GM21423 (cell line): ENCODE results near the gene LCN15.

Experiments used
- ATAC-seq: cut with Tn5 transposase; IDR thresholded peaks from one replicate; pipeline ENCODE4 v1.9.1; 2021; ENCODE audit warnings: mild to moderate bottlenecking, moderate library complexity; ENCODE audit not compliant: unreplicated experiment

Gene LCN15

GRCh38 chr9:136741883-136742571 lies 22.3 kb downstream of the LCN15 start:
- ATAC-seq, result no peak

GRCh38 chr9:136740971-136741882 lies 23.1 kb downstream of the LCN15 start:
- ATAC-seq, result no peak

- no peak for ATAC-seq
Measured at GRCh38 chr9:136740491-136740890, 23.8 kb downstream of the LCN15 start.

GRCh38 chr9:136740069-136740468 lies 24.2 kb downstream of the LCN15 start:
- ATAC-seq, result no peak

- ATAC-seq, result no peak
Measured at GRCh38 chr9:136739509-136739908, 24.8 kb downstream of the LCN15 start.

GRCh38 chr9:136738960-136739359 lies 25.4 kb downstream of the LCN15 start:
- ATAC-seq, result no peak

GRCh38 chr9:136735812-136736480 lies 28.4 kb downstream of the LCN15 start:
- no peak for ATAC-seq

GRCh38 chr9:136734837-136735496 lies 29.4 kb downstream of the LCN15 start:
- no peak for ATAC-seq

- ATAC-seq, result no peak
Measured at GRCh38 chr9:136733611-136734010, 30.7 kb downstream of the LCN15 start.

- no peak for ATAC-seq
Measured at GRCh38 chr9:136732444-136733178, 31.7 kb downstream of the LCN15 start.

GRCh38 chr9:136729926-136730325 lies 34.4 kb downstream of the LCN15 start:
- no peak for ATAC-seq

- no peak for ATAC-seq
Measured at GRCh38 chr9:136729144-136729543, 35.2 kb downstream of the LCN15 start.

GRCh38 chr9:136728548-136729123 lies 35.7 kb downstream of the LCN15 start:
- peak; percentile 30 for ATAC-seq

- ATAC-seq, result peak; percentile 61
Measured at GRCh38 chr9:136728080-136728547, 36.2 kb downstream of the LCN15 start.

GRCh38 chr9:136726631-136727191 lies 37.6 kb downstream of the LCN15 start:
- no peak for ATAC-seq

- ATAC-seq, result no peak
Measured at GRCh38 chr9:136726118-136726517, 38.2 kb downstream of the LCN15 start.

GRCh38 chr9:136725612-136726011 lies 38.7 kb downstream of the LCN15 start:
- no peak for ATAC-seq

- no peak for ATAC-seq
Measured at GRCh38 chr9:136724772-136725171, 39.5 kb downstream of the LCN15 start.

- no peak for ATAC-seq
Measured at GRCh38 chr9:136723989-136724388, 40.3 kb downstream of the LCN15 start.
